ENCODE measurements around the gene CCDC180. TPM values are rescaled to one million over a fixed set of nuclear protein-coding genes. Genes with fewer than 3 reads are reported as not detected.

CCDC180 gene
- total and polyA plus RNA-seq, 2 experiments from 2014 or later = 0.57 to 0.83 TPM

DNA sequence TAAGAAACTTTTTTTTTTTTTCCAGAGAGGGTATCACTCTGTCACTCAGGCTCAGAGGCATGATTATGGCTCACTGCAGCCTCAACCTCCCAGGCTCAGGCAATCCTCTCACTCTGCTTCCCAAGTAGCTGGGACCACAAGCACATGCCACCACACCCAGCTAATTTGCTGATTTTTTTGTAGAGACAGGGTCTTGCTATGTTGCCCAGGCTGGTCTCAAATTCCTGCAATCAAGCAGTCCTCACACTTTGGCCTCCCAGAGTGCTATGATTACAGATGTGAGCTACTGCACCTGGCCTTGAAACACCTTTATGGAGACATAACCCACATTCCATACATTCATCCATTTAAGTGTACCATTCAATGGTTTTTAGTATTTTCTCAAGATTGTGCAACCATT, 23.7 kb upstream of the CCDC180 start:
- Histone ChIP-seq H3K36me3 (replicated peaks; ENCODE audit: insufficient read depth, low read depth) (no peaks in the 10 kb centered on the region), H3K9me3 (ENCODE audit: low read depth) (no peaks in the 10 kb centered on the region), H3K4me3 (no peak overlapping the region), H4K20me1 (ENCODE audit: insufficient read depth, poor library complexity, severe bottlenecking) (no peaks in the 10 kb centered on the region), H3K79me2 (no peaks in the 10 kb centered on the region), H3K27ac (no peak overlapping the region), H3K4me2 (no peak overlapping the region), H3K4me1 (ENCODE audit: insufficient read depth) (no peaks in the 10 kb centered on the region), H2AFZ (no peak overlapping the region), H3K9me2 (replicated peaks; ENCODE audit: insufficient read depth) (no peaks in the 10 kb centered on the region), H3K27me3 (no peaks in the 10 kb centered on the region)
- TF ChIP-seq, protein P1, sequence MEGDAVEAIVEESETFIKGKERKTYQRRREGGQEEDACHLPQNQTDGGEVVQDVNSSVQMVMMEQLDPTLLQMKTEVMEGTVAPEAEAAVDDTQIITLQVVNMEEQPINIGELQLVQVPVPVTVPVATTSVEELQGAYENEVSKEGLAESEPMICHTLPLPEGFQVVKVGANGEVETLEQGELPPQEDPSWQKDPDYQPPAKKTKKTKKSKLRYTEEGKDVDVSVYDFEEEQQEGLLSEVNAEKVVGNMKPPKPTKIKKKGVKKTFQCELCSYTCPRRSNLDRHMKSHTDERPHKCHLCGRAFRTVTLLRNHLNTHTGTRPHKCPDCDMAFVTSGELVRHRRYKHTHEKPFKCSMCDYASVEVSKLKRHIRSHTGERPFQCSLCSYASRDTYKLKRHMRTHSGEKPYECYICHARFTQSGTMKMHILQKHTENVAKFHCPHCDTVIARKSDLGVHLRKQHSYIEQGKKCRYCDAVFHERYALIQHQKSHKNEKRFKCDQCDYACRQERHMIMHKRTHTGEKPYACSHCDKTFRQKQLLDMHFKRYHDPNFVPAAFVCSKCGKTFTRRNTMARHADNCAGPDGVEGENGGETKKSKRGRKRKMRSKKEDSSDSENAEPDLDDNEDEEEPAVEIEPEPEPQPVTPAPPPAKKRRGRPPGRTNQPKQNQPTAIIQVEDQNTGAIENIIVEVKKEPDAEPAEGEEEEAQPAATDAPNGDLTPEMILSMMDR (IDR thresholded peaks at IDR 0.05; ENCODE audit: poor library complexity) = no peak
- TF ChIP-seq EZH2phosphoT487 (IDR thresholded peaks at IDR 0.05; ENCODE audit: low read depth, severe bottlenecking, unreplicated experiment) (no peak), EZH2 (IDR thresholded peaks at IDR 0.05; ENCODE audit: borderline replicate concordance) (no peak)
- no peak for DNase-seq (ENCODE audit: low spot score)

DNA sequence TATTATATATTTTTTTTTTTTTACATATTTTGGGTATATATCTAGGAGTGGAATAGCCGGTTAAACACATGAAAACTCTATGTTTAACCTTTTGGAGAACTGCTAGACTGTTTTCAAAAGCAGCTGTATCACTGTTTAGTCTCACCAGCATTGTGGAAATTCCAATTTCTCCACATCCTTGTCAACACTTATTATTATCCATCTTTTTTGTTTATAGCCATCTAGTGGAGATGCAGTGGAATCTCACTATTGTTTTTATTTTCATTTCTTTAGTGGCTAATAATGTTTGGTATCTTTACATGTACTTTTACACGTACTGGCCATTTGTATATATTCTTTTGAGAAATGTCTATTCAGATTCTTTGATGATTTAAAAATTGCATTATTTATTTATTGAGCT, 22.7 kb upstream of the CCDC180 start:
- no peak for DNase-seq (ENCODE audit: low spot score)
- no peak overlapping the region for H3K4me2 ChIP-seq
- H4K20me1 ChIP-seq (ENCODE audit: insufficient read depth, poor library complexity, severe bottlenecking) = no peaks in the 10 kb centered on the region
- no peaks in the 10 kb centered on the region for H3K79me2 ChIP-seq
- H3K4me3 ChIP-seq = no peak overlapping the region
- WGBS (ENCODE audit: low lambda C conversion rate, missing lambda C conversion rate) = 96% methylated on average over 2 of the region's 2 CpGs
- no peak overlapping the region for H2AFZ ChIP-seq
- H3K9me2 ChIP-seq (replicated peaks; ENCODE audit: insufficient read depth) = no peaks in the 10 kb centered on the region
- TF ChIP-seq, protein P1 (IDR thresholded peaks at IDR 0.05; ENCODE audit: poor library complexity) = no peak
- TF ChIP-seq EZH2phosphoT487 (IDR thresholded peaks at IDR 0.05; ENCODE audit: low read depth, severe bottlenecking, unreplicated experiment) (no peak), EZH2 (IDR thresholded peaks at IDR 0.05; ENCODE audit: borderline replicate concordance) (no peak)
- H3K27ac ChIP-seq = no peak overlapping the region
- no peaks in the 10 kb centered on the region for H3K9me3 ChIP-seq (ENCODE audit: low read depth)
- H3K27me3 ChIP-seq = no peaks in the 10 kb centered on the region
- H3K4me1 ChIP-seq (ENCODE audit: insufficient read depth) = no peaks in the 10 kb centered on the region
- no peaks in the 10 kb centered on the region for H3K36me3 ChIP-seq (replicated peaks; ENCODE audit: insufficient read depth, low read depth)

DNA sequence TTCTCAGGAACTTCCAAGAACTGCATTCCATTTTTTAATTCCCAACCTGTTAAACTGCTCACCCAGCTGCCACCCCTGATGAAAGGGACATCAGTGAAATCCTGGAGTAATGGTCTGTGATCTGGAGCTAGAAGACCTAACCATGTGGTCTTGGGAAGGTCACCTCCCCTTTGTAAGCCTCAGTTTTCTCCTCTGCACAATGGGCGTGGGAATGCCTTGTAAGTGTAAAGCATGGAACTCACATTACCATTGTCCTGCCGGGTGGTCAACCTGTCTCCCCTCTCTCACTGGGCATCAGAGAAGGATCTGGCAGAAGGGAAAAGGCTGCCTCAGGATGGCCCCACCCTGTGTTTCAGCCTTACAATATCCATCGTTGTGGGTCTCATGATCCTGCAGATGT, 15.3 kb upstream of the CCDC180 start:
- Histone ChIP-seq H3K4me2 (no peak overlapping the region), H4K20me1 (ENCODE audit: insufficient read depth, poor library complexity, severe bottlenecking) (no peaks in the 10 kb centered on the region), H3K79me2 (no peaks in the 10 kb centered on the region), H3K4me1 (ENCODE audit: insufficient read depth) (no peaks in the 10 kb centered on the region), H3K27ac (no peak overlapping the region), H2AFZ (no peak overlapping the region), H3K36me3 (replicated peaks; ENCODE audit: insufficient read depth, low read depth) (no peaks in the 10 kb centered on the region), H3K4me3 (no peak overlapping the region), H3K9me3 (ENCODE audit: low read depth) (peaks cover under 1% of the 10 kb centered on the region), H3K27me3 (no peaks in the 10 kb centered on the region), H3K9me2 (replicated peaks; ENCODE audit: insufficient read depth) (no peaks in the 10 kb centered on the region)
- no peak for DNase-seq (ENCODE audit: low spot score)
- TF ChIP-seq EZH2 (IDR thresholded peaks at IDR 0.05; ENCODE audit: borderline replicate concordance) = no peak
- no peak for TF ChIP-seq EZH2phosphoT487 (IDR thresholded peaks at IDR 0.05; ENCODE audit: low read depth, severe bottlenecking, unreplicated experiment)
- TF ChIP-seq, protein P1 (IDR thresholded peaks at IDR 0.05; ENCODE audit: poor library complexity) = no peak
- WGBS (ENCODE audit: low lambda C conversion rate, missing lambda C conversion rate) = 96% methylated on average over 3 of the region's 3 CpGs

DNA sequence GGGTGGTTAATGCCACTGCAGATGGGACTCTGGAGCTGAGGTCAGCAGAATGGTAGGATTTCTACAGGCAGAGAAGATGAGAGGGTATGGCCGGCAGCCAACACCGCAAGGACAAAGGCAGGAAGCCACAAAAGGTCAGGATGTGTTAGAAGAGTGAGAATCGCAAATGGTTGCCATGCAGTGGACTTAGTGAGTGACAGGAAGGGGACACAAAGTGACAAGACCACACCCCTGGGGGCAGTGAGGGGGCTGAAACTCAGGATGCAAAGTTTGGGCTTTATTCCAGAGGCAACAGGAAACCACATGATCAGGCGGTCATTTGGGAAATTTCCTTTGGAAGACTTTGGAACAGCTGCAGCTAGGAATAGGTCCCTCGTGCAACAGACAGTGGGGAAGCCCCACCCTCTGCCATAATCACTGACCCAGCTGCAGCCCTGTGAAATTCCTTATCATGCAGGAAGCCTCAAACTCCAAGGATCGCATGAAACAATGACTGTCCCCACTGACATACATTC, 14.2 kb upstream of the CCDC180 start:
- H3K27me3 ChIP-seq = no peaks in the 10 kb centered on the region
- H3K36me3 ChIP-seq (replicated peaks; ENCODE audit: insufficient read depth, low read depth) = no peaks in the 10 kb centered on the region
- no peaks in the 10 kb centered on the region for H3K9me2 ChIP-seq (replicated peaks; ENCODE audit: insufficient read depth)
- no peak overlapping the region for H3K4me2 ChIP-seq
- no peak overlapping the region for H2AFZ ChIP-seq
- no peaks in the 10 kb centered on the region for H3K4me1 ChIP-seq (ENCODE audit: insufficient read depth)
- H4K20me1 ChIP-seq (ENCODE audit: insufficient read depth, poor library complexity, severe bottlenecking) = no peaks in the 10 kb centered on the region
- DNase-seq (ENCODE audit: low spot score) = no peak
- H3K9me3 ChIP-seq (ENCODE audit: low read depth) = peaks cover 7% of the 10 kb centered on the region
- no peak overlapping the region for H3K4me3 ChIP-seq
- H3K27ac ChIP-seq = no peak overlapping the region
- no peaks in the 10 kb centered on the region for H3K79me2 ChIP-seq
- 71% methylated on average over 6 of the region's 6 CpGs for WGBS (ENCODE audit: low lambda C conversion rate, missing lambda C conversion rate)
- no peak for TF ChIP-seq EZH2 (IDR thresholded peaks at IDR 0.05; ENCODE audit: borderline replicate concordance)
- TF ChIP-seq EZH2phosphoT487 (IDR thresholded peaks at IDR 0.05; ENCODE audit: low read depth, severe bottlenecking, unreplicated experiment) = no peak
- TF ChIP-seq, protein P1 (IDR thresholded peaks at IDR 0.05; ENCODE audit: poor library complexity) = no peak

Measured in hepatocyte (in vitro differentiated cells).